ENCODE results near the gene ATP2B3. TPM values are rescaled to one million over a fixed set of nuclear protein-coding genes. Genes with fewer than 3 reads are reported as not detected.

ATP2B3 gene
- total RNA-seq, 1 experiment from 2014 or later: 0.35 TPM

DNA sequence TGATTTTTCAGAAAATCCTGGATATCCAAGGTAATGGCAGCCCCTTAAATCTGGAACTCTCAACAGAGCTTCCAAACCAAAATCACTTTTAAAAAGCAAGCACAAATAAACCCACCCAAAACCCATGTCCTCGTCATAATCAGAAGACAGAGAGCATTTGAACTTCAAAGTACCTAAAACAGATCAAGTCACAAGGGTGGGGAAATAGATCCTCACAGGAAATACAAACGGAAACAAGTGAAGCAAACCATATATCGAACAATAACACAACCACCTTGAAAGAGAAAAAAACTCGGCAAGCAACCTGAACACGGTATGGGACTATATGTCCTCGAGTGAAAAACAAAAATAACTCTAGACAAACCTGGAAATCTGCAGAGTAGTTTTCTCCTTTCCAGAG is 97.4 kb downstream of the ATP2B3 start:
- no peaks in the 10 kb centered on the region for H3K27me3 ChIP-seq (ENCODE audit: insufficient read depth, low read length)

More for the DNA sequence above, 97.4 kb downstream of the ATP2B3 start:
- peaks cover 17% of the 10 kb centered on the region for H3K9me3 ChIP-seq (ENCODE audit: control insufficient read depth, low read depth, low read length)
- H3K79me2 ChIP-seq (ENCODE audit: insufficient read depth, low read length): no peaks in the 10 kb centered on the region
- no peak overlapping the region for H2BK5ac ChIP-seq (ENCODE audit: insufficient read length, low read length)
- no peak overlapping the region for H2BK20ac ChIP-seq (ENCODE audit: low read depth, low read length, poor library complexity, severe bottlenecking)
- no CpG with 5 or more reads among the region's 6 CpGs for WGBS (ENCODE audit: extremely low coverage, insufficient read length, low lambda C conversion rate)
- no peak overlapping the region for H3K27ac ChIP-seq (ENCODE audit: insufficient read length, low read depth, low read length)
- Mint-ChIP-seq H3K9me3 (peaks cover 61 to 69% of the 10 kb centered on the region in 2 experiments), H3K36me3 (ENCODE audit: insufficient read depth in 1 of 3, low read depth in 3 of 3) (no peaks in the 10 kb centered on the region; a peak in 1 of 7 replicates), H3K4me1 (no peaks in the 10 kb centered on the region), H3K27me3 (ENCODE audit: low read depth) (peaks cover 83% of the 10 kb centered on the region), H3K4me3 (no peak overlapping the region; a peak in 1 of 5 replicates), H3K27ac (no peak overlapping the region)
- H3K4me2 ChIP-seq (ENCODE audit: insufficient read depth, insufficient read length, low read length): no peak overlapping the region
- H2AFZ ChIP-seq (ENCODE audit: low read length): no peak overlapping the region
- no peak overlapping the region for H2BK12ac ChIP-seq (ENCODE audit: insufficient read length, low read depth, low read length)
- no peak overlapping the region for H2AK5ac ChIP-seq (ENCODE audit: insufficient read length, low read length)
- TF ChIP-seq, protein P1, sequence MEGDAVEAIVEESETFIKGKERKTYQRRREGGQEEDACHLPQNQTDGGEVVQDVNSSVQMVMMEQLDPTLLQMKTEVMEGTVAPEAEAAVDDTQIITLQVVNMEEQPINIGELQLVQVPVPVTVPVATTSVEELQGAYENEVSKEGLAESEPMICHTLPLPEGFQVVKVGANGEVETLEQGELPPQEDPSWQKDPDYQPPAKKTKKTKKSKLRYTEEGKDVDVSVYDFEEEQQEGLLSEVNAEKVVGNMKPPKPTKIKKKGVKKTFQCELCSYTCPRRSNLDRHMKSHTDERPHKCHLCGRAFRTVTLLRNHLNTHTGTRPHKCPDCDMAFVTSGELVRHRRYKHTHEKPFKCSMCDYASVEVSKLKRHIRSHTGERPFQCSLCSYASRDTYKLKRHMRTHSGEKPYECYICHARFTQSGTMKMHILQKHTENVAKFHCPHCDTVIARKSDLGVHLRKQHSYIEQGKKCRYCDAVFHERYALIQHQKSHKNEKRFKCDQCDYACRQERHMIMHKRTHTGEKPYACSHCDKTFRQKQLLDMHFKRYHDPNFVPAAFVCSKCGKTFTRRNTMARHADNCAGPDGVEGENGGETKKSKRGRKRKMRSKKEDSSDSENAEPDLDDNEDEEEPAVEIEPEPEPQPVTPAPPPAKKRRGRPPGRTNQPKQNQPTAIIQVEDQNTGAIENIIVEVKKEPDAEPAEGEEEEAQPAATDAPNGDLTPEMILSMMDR (conservative IDR thresholded peaks at IDR 0.05): no peak
- H4K5ac ChIP-seq (ENCODE audit: insufficient read length, low read depth, low read length): no peak overlapping the region
- no peak for DNase-seq
- H3K4ac ChIP-seq (ENCODE audit: low read depth, low read length): no peak overlapping the region
- no peaks in the 10 kb centered on the region for H3K79me1 ChIP-seq (ENCODE audit: insufficient read depth, low read depth, low read length, poor library complexity, severe bottlenecking)
- no peak overlapping the region for H3K56ac ChIP-seq (ENCODE audit: insufficient read length, low read depth, low read length)
- H3K14ac ChIP-seq (ENCODE audit: insufficient read depth, low read length): no peak overlapping the region
- H3K23ac ChIP-seq (ENCODE audit: insufficient read length, low read depth, low read length): no peak overlapping the region
- H3K18ac ChIP-seq (ENCODE audit: insufficient read length, low read depth, low read length): no peak overlapping the region
- H4K91ac ChIP-seq (ENCODE audit: insufficient read length, low read depth, low read length): no peak overlapping the region
- H3K9ac ChIP-seq (ENCODE audit: extremely low read depth, insufficient read length, low read length): no peak overlapping the region
- H3K23me2 ChIP-seq (ENCODE audit: insufficient read length, low read depth, low read length, poor library complexity, severe bottlenecking): peaks cover 5% of the 10 kb centered on the region
- no peak overlapping the region for H3T11ph ChIP-seq (ENCODE audit: low read length)
- H3K4me1 ChIP-seq (ENCODE audit: insufficient read depth, low read length): no peaks in the 10 kb centered on the region
- no peak overlapping the region for H2BK15ac ChIP-seq (ENCODE audit: low read depth, low read length)
- no peaks in the 10 kb centered on the region for H4K20me1 ChIP-seq (ENCODE audit: control insufficient read depth, insufficient read depth, insufficient read length)
- H4K8ac ChIP-seq (replicated peaks; ENCODE audit: insufficient read length, low read depth, low read length): no peak overlapping the region
- H2BK120ac ChIP-seq (ENCODE audit: low read depth, low read length, poor library complexity, severe bottlenecking): no peak overlapping the region

Measured in H9 (cell line).